Ecto neural progenitor cell (in vitro differentiated cells): ENCODE data around the gene CATSPERB.
"Not testable (repeated sequence)": the region's sequence is repeated elsewhere in the genome, so short reads cannot be mapped to it uniquely, and the experiment has no call there.

Source experiments
- DNase-seq: peaks from one replicate; pipeline ENCODE4 v3.0.0-alpha.2; 2018; ENCODE audit warnings: low spot score

Gene CATSPERB

GRCh38 chr14:91575469-91576208, 156.2 kb downstream of the CATSPERB start:
- peak; percentile 60 for DNase-seq

GRCh38 chr14:91573894-91574837, 157.7 kb downstream of the CATSPERB start:
- peak; percentile 64 for DNase-seq

DNA sequence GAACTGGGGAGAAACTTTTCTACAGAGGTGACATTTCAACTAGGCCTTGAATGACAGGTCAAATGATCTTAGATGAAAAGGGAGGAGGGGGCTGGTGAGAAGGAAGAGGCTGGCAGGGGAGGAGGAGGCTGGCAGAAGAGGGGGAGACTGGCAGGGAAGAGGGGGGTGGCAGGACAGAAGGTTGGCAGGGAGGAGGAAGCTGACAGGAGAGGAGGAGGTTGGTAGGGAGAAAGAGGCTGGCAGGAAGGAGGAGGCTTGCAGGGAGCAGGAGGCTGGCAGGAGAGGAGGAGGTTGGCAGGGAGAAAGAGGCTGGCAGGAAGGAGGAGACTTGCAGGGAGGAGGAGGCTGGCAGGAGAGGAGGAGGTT, 158.4 kb downstream of the CATSPERB start:
- no peak for DNase-seq

DNA sequence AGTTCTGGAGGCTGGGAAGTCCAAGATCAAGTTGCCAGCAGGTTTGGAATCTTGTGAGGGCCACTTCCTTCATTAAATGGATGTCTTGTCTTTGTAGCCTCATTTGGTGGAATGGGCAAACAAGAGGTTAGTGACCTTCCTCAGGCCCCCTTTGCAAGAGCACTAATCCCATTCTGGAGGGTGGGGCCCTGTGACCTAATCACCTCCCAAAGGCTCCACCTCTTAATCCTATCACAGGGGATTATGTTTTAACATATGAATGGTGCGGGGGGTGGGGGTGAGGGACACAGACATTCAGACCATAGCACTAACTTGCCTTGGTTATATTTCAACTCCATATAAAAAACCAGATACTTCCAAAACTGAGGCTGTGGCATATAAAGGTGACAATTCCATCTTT, 161.9 kb downstream of the CATSPERB start:
- peak; percentile 82 for DNase-seq

DNA sequence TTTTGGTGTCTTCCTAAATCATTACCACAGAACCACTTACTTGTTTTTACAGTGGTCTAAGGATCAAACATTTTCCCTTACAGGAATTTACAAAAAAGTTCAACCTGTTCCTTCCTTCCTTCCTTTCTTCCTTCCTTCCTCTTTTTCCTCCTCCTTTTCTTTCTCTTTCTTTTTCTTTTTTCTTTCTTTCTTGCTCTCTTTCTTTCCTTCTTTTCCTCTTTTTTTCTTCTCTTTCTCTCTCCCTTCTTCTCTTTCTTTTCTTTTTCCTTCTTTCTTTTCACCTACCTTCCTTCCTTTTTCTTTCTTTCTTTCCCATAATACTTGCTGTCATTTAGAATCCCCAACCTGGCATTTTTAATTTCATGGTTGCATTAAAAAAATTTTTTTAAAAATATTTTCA, 162.6 kb downstream of the CATSPERB start:
- no peak for DNase-seq

- no peak for DNase-seq
Observed at GRCh38 chr14:91568626-91569025, 163.3 kb downstream of the CATSPERB start.

- not testable (repeated sequence) for DNase-seq
Observed at GRCh38 chr14:91567827-91568226, 164.1 kb downstream of the CATSPERB start.

GRCh38 chr14:91555531-91555930, 176.4 kb downstream of the CATSPERB start:
- no peak for DNase-seq

GRCh38 chr14:91554535-91555332, 177.2 kb downstream of the CATSPERB start:
- no peak for DNase-seq

DNA sequence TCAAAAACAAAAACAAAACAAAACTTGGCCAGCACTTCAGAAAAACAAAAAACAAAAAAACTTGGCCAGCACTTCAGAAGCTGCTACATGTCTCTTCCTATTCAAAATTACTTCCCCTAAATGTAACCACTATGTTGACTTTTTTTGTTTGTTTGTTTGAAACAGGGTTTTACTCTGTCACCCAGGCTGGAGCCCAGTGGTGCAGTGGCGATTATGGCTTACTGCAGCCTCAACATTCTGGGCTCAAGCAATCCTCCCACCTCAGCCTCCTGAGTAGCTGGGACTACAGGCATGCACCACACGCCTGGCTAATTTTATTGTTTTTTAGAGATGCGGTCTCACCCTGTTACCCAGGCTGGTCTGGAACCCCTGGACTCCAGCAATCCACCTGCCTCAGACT, 183.8 kb downstream of the CATSPERB start:
- DNase-seq, result no peak

- DNase-seq, result peak; percentile 56
Observed at GRCh38 chr14:91545946-91546716, 185.8 kb downstream of the CATSPERB start.

DNA sequence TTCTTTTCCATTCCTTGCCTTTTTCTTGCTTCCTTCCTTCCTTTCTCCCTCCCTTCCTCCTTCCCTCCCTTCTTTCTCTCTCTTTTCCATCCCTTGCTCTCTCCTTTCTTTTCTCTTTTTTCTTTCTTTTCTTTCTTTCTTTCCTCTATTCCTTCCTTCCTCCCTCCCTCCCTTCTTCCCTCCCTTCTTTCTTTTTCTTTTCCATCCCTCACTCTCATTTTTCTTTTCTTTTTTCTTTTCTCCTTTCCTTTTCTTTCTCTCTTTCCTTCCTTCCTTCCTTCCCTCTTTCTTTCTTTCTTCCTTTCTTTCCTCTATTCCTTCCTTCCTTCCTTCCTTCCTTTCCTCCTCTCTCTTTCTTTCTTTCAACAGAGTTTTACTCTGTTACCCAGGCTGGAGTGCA, 186.7 kb downstream of the CATSPERB start:
- no peak for DNase-seq

DNA sequence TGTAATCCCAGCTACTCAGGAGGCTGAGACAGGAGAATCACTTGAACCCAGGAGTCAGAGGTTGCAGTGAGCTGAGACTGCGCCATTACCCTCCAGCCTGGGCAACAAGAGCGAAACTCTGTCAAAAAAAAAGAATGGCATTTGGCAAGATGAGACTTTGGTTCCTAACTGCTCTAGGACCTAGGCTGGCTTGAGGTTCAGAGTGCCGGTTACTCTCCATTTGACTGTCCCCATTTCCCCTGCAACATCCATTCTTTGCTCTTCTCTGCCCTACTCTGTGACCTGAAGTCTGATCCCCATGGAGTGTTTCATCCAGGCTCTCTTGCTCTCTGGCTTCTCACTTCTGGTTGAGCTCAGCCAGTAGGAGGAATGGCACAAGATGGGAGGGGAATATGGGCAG, 195.6 kb downstream of the CATSPERB start:
- DNase-seq, result no peak

DNA sequence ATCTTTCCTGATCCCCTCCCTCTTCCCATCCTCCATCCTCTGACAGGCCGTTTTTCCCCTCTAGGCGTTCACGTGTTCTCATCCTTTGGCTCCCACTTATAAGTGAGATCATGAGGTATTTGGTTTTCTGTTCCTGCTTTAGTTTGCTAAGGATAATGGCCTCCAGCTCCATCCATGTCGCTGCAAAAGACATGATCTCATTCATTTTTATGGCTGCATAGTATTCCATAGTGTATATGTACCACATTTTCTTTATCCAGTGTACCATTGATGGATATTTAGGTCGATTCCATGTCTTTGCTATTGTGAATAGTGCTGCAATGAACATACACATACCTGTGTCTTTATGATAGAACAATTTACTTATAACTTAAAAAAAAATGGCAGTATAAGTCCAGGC, 197.8 kb downstream of the CATSPERB start:
- DNase-seq, result not testable (repeated sequence)

DNA sequence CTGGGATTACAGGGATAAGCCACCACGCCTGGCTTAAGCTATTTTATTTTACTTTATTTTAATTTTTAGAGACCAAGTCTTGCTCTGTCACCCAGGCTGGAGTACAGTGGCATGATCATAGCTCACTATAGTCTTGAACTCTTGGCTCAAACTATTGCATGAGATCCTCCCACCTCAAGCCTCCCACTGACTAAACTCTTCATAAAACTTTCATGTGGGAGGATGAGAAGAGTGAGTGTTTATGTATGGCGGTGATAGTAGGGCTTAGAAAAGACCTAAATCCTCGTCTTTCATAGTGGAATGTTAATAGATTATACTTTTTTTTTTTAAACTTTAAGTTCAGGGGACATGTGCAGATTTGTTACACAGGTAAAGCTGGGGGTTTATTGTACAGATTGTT, 198.3 kb downstream of the CATSPERB start:
- DNase-seq, result no peak
